Tibial artery (tissue), 4 donors: ENCODE data around the gene ADAMTSL3.

Experiments used
- DNase-seq, 2 donors: peaks; one replicate each; pipeline ENCODE4 v3.0.0-alpha.2; 2019
- H3K27ac ChIP-seq, 2 donors: fragments of 200-600 bp; sonication (generic) in 1 of 2; 1 replicate in 1 of 2; 2 replicates in 1 of 2; pipeline ENCODE4 v1.5.1; 2018 to 2019; ENCODE audit warnings: mild to moderate bottlenecking in 1 of 2
- H3K27me3 ChIP-seq, 2 donors: fragments of 200-600 bp; sonication (generic) in 1 of 2; one replicate each; pipeline versions ENCODE4 v1.5.1 to v1.6.0; 2016 to 2019
- H3K36me3 ChIP-seq, 3 donors: fragments of 200-600 bp; sonication (generic) in 2 of 3; one replicate each; pipeline ENCODE4 v1.5.1; 2016 to 2019; ENCODE audit warnings: mild to moderate bottlenecking in 2 of 3
- H3K4me1 ChIP-seq, 4 donors: fragments of 200-600 bp; sonication (generic) in 2 of 4; 1 replicate in 3 of 4; 2 replicates in 1 of 4; pipeline ENCODE4 v1.5.1; 2016 to 2019
- H3K4me3 ChIP-seq, 2 donors: fragments of 200-600 bp; sonication (generic) in 1 of 2; 1 replicate in 1 of 2; 2 replicates in 1 of 2; pipeline ENCODE4 v1.5.1; 2018 to 2019; ENCODE audit warnings: mild to moderate bottlenecking in 2 of 2
- H3K9me3 ChIP-seq, 3 donors: fragments of 200-600 bp; sonication (generic) in 1 of 3; one replicate each; pipeline ENCODE4 v1.5.1; 2016 to 2019
- CTCF ChIP-seq, 2 experiments: fragments of 200-600 bp in 1 of 2; fragments of 450-650 bp in 1 of 2; IDR thresholded peaks; one replicate each; pipeline ENCODE4 v1.5.1; 2017 to 2019; ENCODE audit warnings: antibody characterized with exemption in 2 of 2, mild to moderate bottlenecking in 1 of 2, moderate library complexity in 1 of 2
- intact Hi-C: fragments of 100-400 bp; cut with DNase I; formaldehyde crosslinking; loops from one replicate; pipeline ENCODE4 v1.15.0; 2023; ENCODE audit warnings: low total_unique reads

Gene ADAMTSL3

DNA sequence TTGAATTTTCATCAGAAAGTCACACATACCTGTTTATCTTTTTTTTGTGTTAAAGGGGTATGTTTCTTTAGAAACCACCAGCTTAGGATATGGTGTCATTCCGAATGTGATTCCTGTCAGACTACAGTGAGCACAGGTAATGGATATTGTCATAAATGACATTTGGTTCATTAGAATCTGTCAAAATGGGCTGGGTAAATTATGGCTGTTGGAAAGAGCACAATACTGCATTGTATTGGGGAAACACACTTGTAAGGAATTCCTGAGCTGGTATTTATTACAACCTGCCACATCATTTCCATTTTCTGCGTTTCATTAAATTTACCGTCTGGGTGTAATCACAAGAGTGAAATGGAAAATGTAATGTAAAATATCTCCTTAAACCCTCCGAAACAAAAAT lies 78.8 kb downstream of the ADAMTSL3 start:
- H3K4me3 ChIP-seq, result no peak overlapping the region
- H3K27me3 ChIP-seq, result no peaks in the 10 kb centered on the region
- no peak overlapping the region for H3K27ac ChIP-seq
- no peak for DNase-seq
- intact Hi-C loops, result no loop called here
- no peaks in the 10 kb centered on the region for H3K36me3 ChIP-seq
- no peaks in the 10 kb centered on the region for H3K4me1 ChIP-seq
- H3K9me3 ChIP-seq, result no peaks in the 10 kb centered on the region
- no peak for TF ChIP-seq CTCF (IDR thresholded peaks at IDR 0.05)

DNA sequence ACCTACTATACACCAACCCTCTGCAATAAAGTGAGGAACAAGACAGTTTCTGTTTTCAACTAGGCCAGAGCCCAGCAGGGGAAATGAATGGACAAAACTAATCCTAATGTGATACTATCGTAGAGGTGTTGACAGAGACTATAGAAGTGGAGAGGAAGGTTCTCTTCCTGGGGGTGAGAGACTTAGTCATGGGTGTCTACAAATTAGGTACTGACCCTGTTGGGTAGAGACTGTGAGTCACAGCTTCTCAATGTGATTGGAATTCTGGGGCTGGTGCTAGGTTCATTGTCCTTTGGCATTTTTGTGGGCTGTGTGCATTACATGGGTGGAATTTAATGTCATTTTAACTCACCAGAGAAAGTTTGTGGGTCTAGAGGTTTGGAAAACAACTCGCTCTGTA lies 79.3 kb downstream of the ADAMTSL3 start:
- Histone ChIP-seq H3K4me3 (no peak overlapping the region), H3K27ac (no peak overlapping the region), H3K27me3 (no peaks in the 10 kb centered on the region), H3K9me3 (no peaks in the 10 kb centered on the region), H3K36me3 (no peaks in the 10 kb centered on the region), H3K4me1 (no peaks in the 10 kb centered on the region)
- DNase-seq, result no peak
- TF ChIP-seq CTCF (IDR thresholded peaks at IDR 0.05), result no peak
- intact Hi-C loops, result no loop called here

DNA sequence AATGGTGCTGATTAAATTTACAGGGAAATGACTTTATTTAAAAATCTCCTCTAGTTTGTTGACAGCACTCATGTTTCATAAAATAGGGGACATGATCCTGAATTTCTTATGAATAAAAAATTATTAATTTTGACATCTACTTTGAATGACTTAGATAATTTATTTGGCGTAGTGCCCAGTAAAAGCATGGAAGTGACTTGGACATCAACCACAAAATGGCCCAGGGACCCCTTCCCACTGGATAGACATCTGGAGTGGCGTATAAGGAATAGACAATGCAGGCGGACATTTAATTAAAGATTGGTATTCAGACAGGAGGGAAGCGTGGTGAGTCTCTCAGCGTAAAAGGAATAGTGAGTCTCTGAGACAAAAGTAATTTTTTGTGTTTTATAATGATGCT lies 79.8 kb downstream of the ADAMTSL3 start:
- Histone ChIP-seq H3K36me3 (no peaks in the 10 kb centered on the region), H3K27ac (no peak overlapping the region), H3K4me3 (no peak overlapping the region), H3K9me3 (no peaks in the 10 kb centered on the region), H3K4me1 (no peaks in the 10 kb centered on the region), H3K27me3 (no peaks in the 10 kb centered on the region)
- intact Hi-C loops, result no loop called here
- no peak for DNase-seq
- no peak for TF ChIP-seq CTCF (IDR thresholded peaks at IDR 0.05)

DNA sequence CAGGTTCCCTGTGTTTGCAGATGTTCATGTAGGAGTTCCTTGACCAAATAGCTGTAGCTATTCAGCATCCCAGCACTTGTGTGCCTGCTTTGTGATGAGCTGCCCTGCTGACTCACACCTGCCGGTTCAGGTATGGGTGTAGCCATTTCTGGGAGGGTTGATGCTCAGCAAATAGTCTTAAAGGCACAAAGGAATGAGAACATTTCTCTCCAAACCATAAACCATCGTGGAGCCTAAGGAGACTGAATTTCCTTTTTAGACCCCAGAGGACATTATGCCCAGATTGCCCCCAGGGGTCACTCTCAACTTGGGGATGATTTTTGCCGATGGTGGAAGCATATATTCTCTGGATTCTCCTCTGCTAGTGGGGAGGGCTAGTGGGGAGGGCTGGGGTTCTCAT lies 80.6 kb downstream of the ADAMTSL3 start:
- intact Hi-C loops, result no loop called here
- H3K4me1 ChIP-seq, result no peaks in the 10 kb centered on the region
- no peak for DNase-seq
- no peak overlapping the region for H3K27ac ChIP-seq
- TF ChIP-seq CTCF (IDR thresholded peaks at IDR 0.05), result no peak
- H3K9me3 ChIP-seq, result no peaks in the 10 kb centered on the region
- no peaks in the 10 kb centered on the region for H3K36me3 ChIP-seq
- no peak overlapping the region for H3K4me3 ChIP-seq
- H3K27me3 ChIP-seq, result no peaks in the 10 kb centered on the region

- no peak overlapping the region for H3K27ac ChIP-seq
- H3K4me3 ChIP-seq, result no peak overlapping the region
- no peaks in the 10 kb centered on the region for H3K4me1 ChIP-seq
- no peaks in the 10 kb centered on the region for H3K9me3 ChIP-seq
- intact Hi-C loops, result no loop called here
- no peak for DNase-seq
- no peaks in the 10 kb centered on the region for H3K27me3 ChIP-seq
- no peaks in the 10 kb centered on the region for H3K36me3 ChIP-seq
- TF ChIP-seq CTCF (IDR thresholded peaks at IDR 0.05), result no peak
These were observed 85.7 kb downstream of the ADAMTSL3 start for GRCh38 chr15:83739629-83740028.

- Histone ChIP-seq H3K27ac (no peak overlapping the region), H3K9me3 (no peaks in the 10 kb centered on the region), H3K36me3 (no peaks in the 10 kb centered on the region), H3K4me1 (peaks cover 0 to 21% (median 6%) of the 10 kb centered on the region in 4 donors), H3K27me3 (no peaks in the 10 kb centered on the region), H3K4me3 (no peak overlapping the region)
- intact Hi-C loops, result loop anchor here (5.0 kb wide), 2 partner anchors 93 to 178 kb away; partner anchors contain the start of gene ADAMTSL3
- no peak for TF ChIP-seq CTCF (IDR thresholded peaks at IDR 0.05)
- DNase-seq, result no peak
These were observed 91.8 kb downstream of the ADAMTSL3 start for GRCh38 chr15:83745771-83746170.
